ENCODE results near the gene MPZL1.

DNA sequence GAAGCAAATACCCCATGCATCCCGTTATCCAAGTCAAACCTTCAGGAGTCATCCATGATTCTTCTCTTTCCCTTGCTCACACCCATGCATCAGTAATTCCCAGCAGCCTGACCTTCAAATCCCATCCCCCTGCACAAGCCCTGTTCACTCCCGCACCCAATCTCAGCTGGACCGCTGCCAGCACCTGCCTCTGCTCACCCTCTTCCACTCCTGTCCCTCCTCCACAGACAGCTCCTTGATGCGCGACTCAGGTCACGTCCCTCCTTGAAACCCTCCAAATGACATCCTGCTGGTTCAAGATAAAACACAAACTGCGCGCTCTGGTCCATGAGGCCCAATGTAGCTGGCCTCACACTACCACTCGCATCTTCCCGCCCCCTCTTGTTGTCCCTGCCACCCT is 43.4 kb upstream of the MPZL1 start:
- TF ChIP-seq RNF2 (IDR thresholded peaks at IDR 0.05; ENCODE audit: borderline replicate concordance, low read depth) (no peak), POLR2A (IDR thresholded peaks at IDR 0.05; ENCODE audit: low read length) (no peak), CHD2 (IDR thresholded peaks at IDR 0.05; ENCODE audit: low read length, partially characterized antibody) (no peak)
- TF ChIP-seq, protein P1, sequence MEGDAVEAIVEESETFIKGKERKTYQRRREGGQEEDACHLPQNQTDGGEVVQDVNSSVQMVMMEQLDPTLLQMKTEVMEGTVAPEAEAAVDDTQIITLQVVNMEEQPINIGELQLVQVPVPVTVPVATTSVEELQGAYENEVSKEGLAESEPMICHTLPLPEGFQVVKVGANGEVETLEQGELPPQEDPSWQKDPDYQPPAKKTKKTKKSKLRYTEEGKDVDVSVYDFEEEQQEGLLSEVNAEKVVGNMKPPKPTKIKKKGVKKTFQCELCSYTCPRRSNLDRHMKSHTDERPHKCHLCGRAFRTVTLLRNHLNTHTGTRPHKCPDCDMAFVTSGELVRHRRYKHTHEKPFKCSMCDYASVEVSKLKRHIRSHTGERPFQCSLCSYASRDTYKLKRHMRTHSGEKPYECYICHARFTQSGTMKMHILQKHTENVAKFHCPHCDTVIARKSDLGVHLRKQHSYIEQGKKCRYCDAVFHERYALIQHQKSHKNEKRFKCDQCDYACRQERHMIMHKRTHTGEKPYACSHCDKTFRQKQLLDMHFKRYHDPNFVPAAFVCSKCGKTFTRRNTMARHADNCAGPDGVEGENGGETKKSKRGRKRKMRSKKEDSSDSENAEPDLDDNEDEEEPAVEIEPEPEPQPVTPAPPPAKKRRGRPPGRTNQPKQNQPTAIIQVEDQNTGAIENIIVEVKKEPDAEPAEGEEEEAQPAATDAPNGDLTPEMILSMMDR (IDR thresholded peaks at IDR 0.05): no peak

Data from A549 (cell line).